Activated naive CD8-positive, alpha-beta T cell treated with anti-CD3 and anti-CD28 coated beads, Interleukin-2, amount 50 U/mL, for 24 hours (primary cell): ENCODE measurements around the gene UGGT2.
"Not testable (repeated sequence)": the region's sequence is repeated elsewhere in the genome, so short reads cannot be mapped to it uniquely, and the experiment has no call there.

ENCODE experiments used
- ATAC-seq: fragments of 150-1000 bp; cut with Tn5 transposase; one replicate; pipeline ENCODE4 v1.10.0; 2021
- DNase-seq: peaks from one replicate; pipeline ENCODE4 v3.0.0; 2021
- H3K27ac Mint-ChIP-seq: one replicate; pipeline ENCODE4 v1.8.0; 2021; ENCODE audit warnings: mild to moderate bottlenecking, mixed read lengths
- H3K27me3 Mint-ChIP-seq: one replicate; pipeline ENCODE4 v1.8.0; 2021; ENCODE audit warnings: mixed read lengths
- H3K36me3 Mint-ChIP-seq: one replicate; pipeline ENCODE4 v1.8.0; 2021; ENCODE audit warnings: low read depth, mixed read lengths
- H3K4me1 Mint-ChIP-seq: one replicate; pipeline ENCODE4 v1.8.0; 2021; ENCODE audit warnings: mixed read lengths
- H3K4me3 Mint-ChIP-seq: one replicate; pipeline ENCODE4 v1.8.0; 2021; ENCODE audit warnings: mild to moderate bottlenecking, moderate library complexity, mixed read lengths
- H3K9me3 Mint-ChIP-seq: one replicate; pipeline ENCODE4 v1.8.0; 2021; ENCODE audit warnings: mixed read lengths

Gene UGGT2

GRCh38 chr13:96027496-96027895 is 25.7 kb downstream of the UGGT2 start:
- H3K4me1 Mint-ChIP-seq, result no peaks in the 10 kb centered on the region
- no peak overlapping the region for H3K27ac Mint-ChIP-seq
- H3K4me3 Mint-ChIP-seq, result no peak overlapping the region
- no peaks in the 10 kb centered on the region for H3K9me3 Mint-ChIP-seq
- no peaks in the 10 kb centered on the region for H3K36me3 Mint-ChIP-seq
- H3K27me3 Mint-ChIP-seq, result no peaks in the 10 kb centered on the region
- ATAC-seq (no peak), DNase-seq (no peak)

- DNase-seq, result no peak
- Mint-ChIP-seq H3K27me3 (no peaks in the 10 kb centered on the region), H3K27ac (no peak overlapping the region), H3K9me3 (no peaks in the 10 kb centered on the region), H3K4me1 (no peaks in the 10 kb centered on the region), H3K4me3 (no peak overlapping the region), H3K36me3 (no peaks in the 10 kb centered on the region)
- ATAC-seq, result no peak
Measured at GRCh38 chr13:96025283-96025682, 27.9 kb downstream of the UGGT2 start.

GRCh38 chr13:96020931-96021330 is 32.3 kb downstream of the UGGT2 start:
- ATAC-seq, result no peak
- Mint-ChIP-seq H3K4me3 (no peak overlapping the region), H3K4me1 (no peaks in the 10 kb centered on the region), H3K36me3 (no peaks in the 10 kb centered on the region), H3K9me3 (no peaks in the 10 kb centered on the region), H3K27me3 (no peaks in the 10 kb centered on the region), H3K27ac (no peak overlapping the region)
- DNase-seq, result no peak

GRCh38 chr13:96020155-96020575 is 33.0 kb downstream of the UGGT2 start:
- H3K36me3 Mint-ChIP-seq, result no peaks in the 10 kb centered on the region
- peak; percentile 2 for DNase-seq
- no peak overlapping the region for H3K27ac Mint-ChIP-seq
- peak; percentile 20 for ATAC-seq
- H3K4me3 Mint-ChIP-seq, result no peak overlapping the region
- no peaks in the 10 kb centered on the region for H3K4me1 Mint-ChIP-seq
- H3K9me3 Mint-ChIP-seq, result no peaks in the 10 kb centered on the region
- no peaks in the 10 kb centered on the region for H3K27me3 Mint-ChIP-seq

- H3K4me1 Mint-ChIP-seq, result no peaks in the 10 kb centered on the region
- no peak overlapping the region for H3K27ac Mint-ChIP-seq
- no peaks in the 10 kb centered on the region for H3K36me3 Mint-ChIP-seq
- no peak overlapping the region for H3K4me3 Mint-ChIP-seq
- H3K27me3 Mint-ChIP-seq, result no peaks in the 10 kb centered on the region
- no peaks in the 10 kb centered on the region for H3K9me3 Mint-ChIP-seq
- ATAC-seq (no peak), DNase-seq (no peak)
Measured at GRCh38 chr13:96018135-96018534, 35.1 kb downstream of the UGGT2 start.

GRCh38 chr13:96011291-96011872 is 41.8 kb downstream of the UGGT2 start:
- DNase-seq (no peak), ATAC-seq (no peak)
- H3K9me3 Mint-ChIP-seq, result peaks cover 12% of the 10 kb centered on the region
- no peaks in the 10 kb centered on the region for H3K36me3 Mint-ChIP-seq
- H3K4me1 Mint-ChIP-seq, result no peaks in the 10 kb centered on the region
- H3K27me3 Mint-ChIP-seq, result no peaks in the 10 kb centered on the region
- no peak overlapping the region for H3K27ac Mint-ChIP-seq
- no peak overlapping the region for H3K4me3 Mint-ChIP-seq

GRCh38 chr13:96003304-96003703 is 49.9 kb downstream of the UGGT2 start:
- H3K4me3 Mint-ChIP-seq, result no peak overlapping the region
- no peak for ATAC-seq
- DNase-seq, result no peak
- no peaks in the 10 kb centered on the region for H3K4me1 Mint-ChIP-seq
- no peak overlapping the region for H3K27ac Mint-ChIP-seq
- H3K9me3 Mint-ChIP-seq, result peaks cover 16% of the 10 kb centered on the region
- H3K27me3 Mint-ChIP-seq, result no peaks in the 10 kb centered on the region
- no peaks in the 10 kb centered on the region for H3K36me3 Mint-ChIP-seq

GRCh38 chr13:96002322-96003131 is 50.7 kb downstream of the UGGT2 start:
- Mint-ChIP-seq H3K4me3 (no peak overlapping the region), H3K9me3 (peaks cover 11% of the 10 kb centered on the region), H3K27me3 (no peaks in the 10 kb centered on the region), H3K36me3 (no peaks in the 10 kb centered on the region), H3K4me1 (no peaks in the 10 kb centered on the region), H3K27ac (no peak overlapping the region)
- DNase-seq, result no peak
- ATAC-seq, result no peak

- no peak for DNase-seq
- H3K4me1 Mint-ChIP-seq, result no peaks in the 10 kb centered on the region
- no peak overlapping the region for H3K4me3 Mint-ChIP-seq
- H3K27me3 Mint-ChIP-seq, result no peaks in the 10 kb centered on the region
- no peaks in the 10 kb centered on the region for H3K9me3 Mint-ChIP-seq
- ATAC-seq, result no peak
- no peak overlapping the region for H3K27ac Mint-ChIP-seq
- no peaks in the 10 kb centered on the region for H3K36me3 Mint-ChIP-seq
Measured at GRCh38 chr13:96000069-96000468, 53.1 kb downstream of the UGGT2 start.

GRCh38 chr13:95987841-95988240 is 65.4 kb downstream of the UGGT2 start:
- H3K27me3 Mint-ChIP-seq, result no peaks in the 10 kb centered on the region

GRCh38 chr13:95982144-95982543 is 71.1 kb downstream of the UGGT2 start:
- DNase-seq, result no peak
- H3K4me1 Mint-ChIP-seq, result no peaks in the 10 kb centered on the region
- H3K9me3 Mint-ChIP-seq, result no peaks in the 10 kb centered on the region
- no peak overlapping the region for H3K4me3 Mint-ChIP-seq
- no peak overlapping the region for H3K27ac Mint-ChIP-seq
- no peaks in the 10 kb centered on the region for H3K27me3 Mint-ChIP-seq
- no peaks in the 10 kb centered on the region for H3K36me3 Mint-ChIP-seq
- ATAC-seq, result no peak

More at GRCh38 chr13:95987841-95988240, 65.4 kb downstream of the UGGT2 start:
- ATAC-seq, result no peak
- Mint-ChIP-seq H3K4me1 (no peaks in the 10 kb centered on the region), H3K9me3 (no peaks in the 10 kb centered on the region), H3K4me3 (no peak overlapping the region), H3K36me3 (no peaks in the 10 kb centered on the region), H3K27ac (no peak overlapping the region)
- DNase-seq, result no peak

GRCh38 chr13:95972651-95973050 is 80.5 kb downstream of the UGGT2 start:
- not testable (repeated sequence) for DNase-seq

GRCh38 chr13:95970878-95971277 is 82.3 kb downstream of the UGGT2 start:
- no peaks in the 10 kb centered on the region for H3K36me3 Mint-ChIP-seq
- H3K27ac Mint-ChIP-seq, result no peak overlapping the region
- H3K27me3 Mint-ChIP-seq, result no peaks in the 10 kb centered on the region
- no peak for ATAC-seq
- H3K4me3 Mint-ChIP-seq, result no peak overlapping the region
- no peak for DNase-seq
- peaks cover 2% of the 10 kb centered on the region for H3K9me3 Mint-ChIP-seq
- no peaks in the 10 kb centered on the region for H3K4me1 Mint-ChIP-seq

More at GRCh38 chr13:95972651-95973050, 80.5 kb downstream of the UGGT2 start:
- H3K27me3 Mint-ChIP-seq, H3K4me1 Mint-ChIP-seq, H3K4me3 Mint-ChIP-seq, H3K36me3 Mint-ChIP-seq, H3K27ac Mint-ChIP-seq, ATAC-seq: not testable (repeated sequence)
- peaks cover 11% of the 10 kb centered on the region for H3K9me3 Mint-ChIP-seq

- no peak overlapping the region for H3K4me3 Mint-ChIP-seq
- H3K4me1 Mint-ChIP-seq, result no peaks in the 10 kb centered on the region
- no peaks in the 10 kb centered on the region for H3K27me3 Mint-ChIP-seq
- no peak for ATAC-seq
- peaks cover 4% of the 10 kb centered on the region for H3K9me3 Mint-ChIP-seq
- H3K27ac Mint-ChIP-seq, result no peak overlapping the region
- DNase-seq, result no peak
- no peaks in the 10 kb centered on the region for H3K36me3 Mint-ChIP-seq
Measured at GRCh38 chr13:95968906-95969305, 84.3 kb downstream of the UGGT2 start.

GRCh38 chr13:95957331-95957730 is 95.9 kb downstream of the UGGT2 start:
- ATAC-seq, result no peak
- H3K4me3 Mint-ChIP-seq, result no peak overlapping the region
- H3K27me3 Mint-ChIP-seq, result no peaks in the 10 kb centered on the region
- no peak overlapping the region for H3K27ac Mint-ChIP-seq
- H3K4me1 Mint-ChIP-seq, result no peaks in the 10 kb centered on the region
- DNase-seq, result no peak
- H3K9me3 Mint-ChIP-seq, result peaks cover 10% of the 10 kb centered on the region
- H3K36me3 Mint-ChIP-seq, result no peaks in the 10 kb centered on the region
